ENCODE results near the gene GNA12. TPM values are rescaled to one million over a fixed set of nuclear protein-coding genes. Genes with fewer than 3 reads are reported as not detected.

Gene GNA12
- total RNA-seq, 4 donors from 2014 or later = 22.5 to 63.2 (median 35.1) TPM

DNA sequence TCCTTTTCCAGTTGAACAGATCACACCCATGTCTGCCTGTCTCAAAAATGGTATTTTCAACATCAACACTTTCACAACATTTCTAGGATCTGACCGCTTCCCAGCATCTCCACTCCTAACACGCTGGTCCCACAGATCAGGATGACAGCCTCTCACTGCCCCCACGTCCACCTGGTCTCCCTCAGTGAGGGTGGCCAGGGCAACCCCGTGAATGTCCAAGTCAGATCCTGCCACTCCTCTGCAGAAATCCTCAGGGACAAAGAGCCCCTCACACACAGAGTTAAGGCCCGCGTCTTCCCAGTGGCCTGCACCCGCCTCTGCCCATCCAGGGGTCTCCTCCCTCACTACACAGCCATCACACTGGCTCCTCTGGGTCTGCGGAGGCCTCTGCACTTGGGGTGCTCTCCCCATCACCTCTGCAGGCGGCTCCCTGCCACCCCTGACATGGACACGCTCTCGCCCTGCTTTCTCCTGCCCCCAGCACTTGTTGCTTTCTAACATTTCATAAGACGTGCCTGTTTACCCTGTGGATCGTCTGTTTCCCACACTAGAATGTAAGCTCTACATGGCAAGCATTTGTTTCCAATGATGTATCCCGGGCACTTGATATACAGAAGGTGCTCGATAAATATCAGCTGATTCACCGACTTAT is 20.0 kb downstream of the GNA12 start:
- 90 to 91% methylated on average over 7 to 13 of the region's 16 CpGs for WGBS, 2 donors (ENCODE audit: low coverage in 1 of 2)
- Histone ChIP-seq H3K4me3 (no peak overlapping the region), H3K4me1 (peaks cover 0 to 67% (median 15%) of the 10 kb centered on the region in 3 donors), H3K27me3 (no peaks in the 10 kb centered on the region), H3K27ac (peak overlapping the region in 2 of 4 donors; percentile 25 to 68), H3K36me3 (no peaks in the 10 kb centered on the region), H3K9me3 (no peaks in the 10 kb centered on the region)
- TF ChIP-seq POLR2A (IDR thresholded peaks at IDR 0.05) (no peak), EP300 (IDR thresholded peaks at IDR 0.05) (no peak), POLR2AphosphoS5 (IDR thresholded peaks at IDR 0.05) (no peak)
- TF ChIP-seq, protein P1, sequence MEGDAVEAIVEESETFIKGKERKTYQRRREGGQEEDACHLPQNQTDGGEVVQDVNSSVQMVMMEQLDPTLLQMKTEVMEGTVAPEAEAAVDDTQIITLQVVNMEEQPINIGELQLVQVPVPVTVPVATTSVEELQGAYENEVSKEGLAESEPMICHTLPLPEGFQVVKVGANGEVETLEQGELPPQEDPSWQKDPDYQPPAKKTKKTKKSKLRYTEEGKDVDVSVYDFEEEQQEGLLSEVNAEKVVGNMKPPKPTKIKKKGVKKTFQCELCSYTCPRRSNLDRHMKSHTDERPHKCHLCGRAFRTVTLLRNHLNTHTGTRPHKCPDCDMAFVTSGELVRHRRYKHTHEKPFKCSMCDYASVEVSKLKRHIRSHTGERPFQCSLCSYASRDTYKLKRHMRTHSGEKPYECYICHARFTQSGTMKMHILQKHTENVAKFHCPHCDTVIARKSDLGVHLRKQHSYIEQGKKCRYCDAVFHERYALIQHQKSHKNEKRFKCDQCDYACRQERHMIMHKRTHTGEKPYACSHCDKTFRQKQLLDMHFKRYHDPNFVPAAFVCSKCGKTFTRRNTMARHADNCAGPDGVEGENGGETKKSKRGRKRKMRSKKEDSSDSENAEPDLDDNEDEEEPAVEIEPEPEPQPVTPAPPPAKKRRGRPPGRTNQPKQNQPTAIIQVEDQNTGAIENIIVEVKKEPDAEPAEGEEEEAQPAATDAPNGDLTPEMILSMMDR (IDR thresholded peaks at IDR 0.05) = no peak
- no peak for ATAC-seq

DNA sequence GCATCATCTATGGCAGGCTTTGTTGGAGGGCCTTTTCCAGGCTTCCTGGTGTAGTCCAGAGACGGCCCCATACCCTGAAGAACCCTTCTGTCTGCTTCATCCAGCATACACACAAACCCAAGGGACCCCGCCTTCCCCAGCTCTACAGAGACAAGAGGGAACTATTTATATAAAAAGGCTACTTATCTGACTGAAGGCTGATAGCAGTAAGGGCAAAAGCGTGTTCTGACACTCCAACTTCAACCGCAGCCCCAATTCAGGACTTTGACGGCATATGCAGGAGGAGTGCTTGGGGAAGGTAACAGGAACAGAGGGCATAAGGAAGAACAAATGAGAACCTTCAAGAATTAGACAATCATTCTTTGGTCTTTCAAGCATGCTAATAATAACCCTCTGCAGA is 21.0 kb downstream of the GNA12 start:
- 44 to 74% methylated on average over 2 to 3 of the region's 5 CpGs for WGBS, 2 donors (ENCODE audit: low coverage in 1 of 2)
- no peak for ATAC-seq
- Histone ChIP-seq H3K9me3 (no peaks in the 10 kb centered on the region), H3K27me3 (no peaks in the 10 kb centered on the region), H3K36me3 (no peaks in the 10 kb centered on the region), H3K27ac (peak overlapping the region in 3 of 4 donors; percentile 51 to 68 (median 57)), H3K4me3 (no peak overlapping the region), H3K4me1 (peaks cover 0 to 77% (median 19%) of the 10 kb centered on the region in 3 donors)
- TF ChIP-seq, protein P1 (IDR thresholded peaks at IDR 0.05) = no peak
- TF ChIP-seq POLR2AphosphoS5 (IDR thresholded peaks at IDR 0.05) = no peak
- TF ChIP-seq POLR2A (IDR thresholded peaks at IDR 0.05) = no peak
- TF ChIP-seq EP300 (IDR thresholded peaks at IDR 0.05) = no peak

DNA sequence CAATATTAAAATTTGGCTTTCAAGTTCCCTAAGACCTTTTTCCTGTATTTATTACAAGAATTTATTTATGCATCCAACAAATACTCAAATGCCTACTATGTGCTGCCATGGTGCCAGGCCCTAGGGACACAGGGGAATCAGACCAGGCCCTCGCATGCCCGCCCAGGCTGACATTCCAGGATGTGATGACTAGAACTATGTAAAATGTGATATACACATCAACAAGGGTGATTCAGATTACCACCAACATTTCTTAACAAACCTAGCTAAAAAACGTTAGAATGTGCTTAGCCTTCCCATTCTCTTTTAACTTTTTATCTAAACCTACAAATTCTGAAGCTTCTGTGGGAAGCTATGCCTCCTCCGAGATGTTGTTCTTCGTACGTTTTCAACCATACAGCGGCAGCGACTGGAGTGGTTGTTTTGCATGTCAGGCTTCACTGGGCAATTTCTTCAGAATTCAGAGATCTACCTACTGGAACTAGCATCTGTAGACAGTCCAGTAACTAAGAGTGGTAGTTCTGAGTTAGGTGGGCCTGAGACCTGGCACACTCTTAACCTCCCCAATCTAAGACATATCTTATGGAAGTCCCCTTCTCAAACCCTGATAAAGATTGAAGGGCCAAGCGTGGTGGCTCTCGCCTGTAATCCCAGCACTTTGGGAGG is 22.1 kb downstream of the GNA12 start:
- 91 to 92% methylated on average over 8 of the region's 10 CpGs for WGBS, 2 donors (ENCODE audit: low coverage in 1 of 2)
- Histone ChIP-seq H3K9me3 (no peaks in the 10 kb centered on the region), H3K4me1 (peaks cover 0 to 86% (median 22%) of the 10 kb centered on the region in 3 donors), H3K4me3 (no peak overlapping the region), H3K27me3 (no peaks in the 10 kb centered on the region), H3K27ac (peak overlapping the region in 2 of 4 donors; percentile 51 to 68), H3K36me3 (no peaks in the 10 kb centered on the region)
- ATAC-seq = no peak
- TF ChIP-seq EP300 (IDR thresholded peaks at IDR 0.05) = no peak
- TF ChIP-seq POLR2A (IDR thresholded peaks at IDR 0.05) = no peak
- TF ChIP-seq, protein P1 (IDR thresholded peaks at IDR 0.05) = no peak
- no peak for TF ChIP-seq POLR2AphosphoS5 (IDR thresholded peaks at IDR 0.05)

DNA sequence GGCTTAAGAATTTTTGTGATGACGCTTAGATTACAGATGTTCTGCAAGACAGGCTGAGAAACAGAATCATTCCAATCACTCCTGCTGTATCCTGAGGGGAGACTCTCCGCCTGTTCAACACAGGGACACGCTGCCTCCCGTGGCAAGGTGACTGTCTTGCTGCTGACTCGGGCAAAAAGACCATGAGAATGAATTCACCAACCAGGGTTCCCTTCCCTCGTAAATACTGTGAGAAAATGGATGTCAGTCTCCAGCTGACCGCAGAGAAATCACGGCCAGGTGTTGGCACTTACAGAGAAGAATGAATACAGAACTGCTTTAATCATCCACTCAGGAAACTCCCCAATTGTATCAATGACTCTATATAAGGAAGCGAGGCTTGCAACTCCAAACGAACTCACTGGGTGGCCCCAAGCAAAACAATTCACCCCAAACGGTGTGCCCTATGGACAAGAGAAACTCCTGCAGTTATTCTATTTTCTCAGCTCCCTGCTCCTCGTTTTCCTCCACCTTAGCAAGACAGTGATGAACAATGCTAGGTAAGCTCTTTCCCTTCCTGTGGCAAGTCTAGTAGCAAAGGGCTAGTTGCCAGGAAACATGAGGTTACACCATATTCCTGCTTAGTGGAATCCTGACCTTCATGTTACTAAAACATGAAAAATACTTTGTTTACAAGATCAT is 22.8 kb downstream of the GNA12 start:
- Histone ChIP-seq H3K4me3 (no peak overlapping the region), H3K27me3 (no peaks in the 10 kb centered on the region), H3K36me3 (no peaks in the 10 kb centered on the region), H3K9me3 (no peaks in the 10 kb centered on the region), H3K27ac (peak overlapping the region in 3 of 4 donors; percentile 55 to 62 (median 59)), H3K4me1 (peaks cover 0 to 86% (median 22%) of the 10 kb centered on the region in 3 donors)
- WGBS, 2 donors (ENCODE audit: low coverage in 1 of 2) = 54 to 61% methylated on average over 11 to 12 of the region's 12 CpGs
- no peak for ATAC-seq
- TF ChIP-seq, protein P1 (IDR thresholded peaks at IDR 0.05) = no peak
- no peak for TF ChIP-seq EP300 (IDR thresholded peaks at IDR 0.05)

All from gastroesophageal sphincter (tissue), 4 donors.